BLaER1 treated with 17β-estradiol and CSF1 and Interleukin-3, amounts not matched to agents 10 nM and 100 nM (cell line): ENCODE measurements around the gene GLIPR1L2.

Experiments
- H3K27ac ChIP-seq, 11 experiments: shearing (Covaris generic); formaldehyde crosslinking; 2 replicates each; pipeline ENCODE4 v1.8.1; 2022
- H3K27me3 ChIP-seq, 11 experiments: shearing (Covaris generic); formaldehyde crosslinking; 2 replicates each; pipeline ENCODE4 v1.8.1; 2022
- H3K36me3 ChIP-seq, 11 experiments: shearing (Covaris generic); formaldehyde crosslinking; 2 replicates each; pipeline ENCODE4 v1.8.1; 2022
- H3K4me1 ChIP-seq, 10 experiments: shearing (Covaris generic); formaldehyde crosslinking; 2 replicates each; pipeline ENCODE4 v1.8.1; 2022
- H3K4me2 ChIP-seq, 11 experiments: shearing (Covaris generic); formaldehyde crosslinking; 2 replicates each; pipeline ENCODE4 v1.8.1; 2022
- H3K4me3 ChIP-seq, 10 experiments: shearing (Covaris generic); formaldehyde crosslinking; 2 replicates each; pipeline ENCODE4 v1.8.1; 2022
- H3K9ac ChIP-seq, 11 experiments: shearing (Covaris generic); formaldehyde crosslinking; 2 replicates each; pipeline ENCODE4 v1.8.1; 2022
- H3K9me3 ChIP-seq, 11 experiments: shearing (Covaris generic); formaldehyde crosslinking; replicated peaks in 1 of 11; 2 replicates each; pipeline ENCODE4 v1.8.1; 2022
- H4K20me1 ChIP-seq, 11 experiments: shearing (Covaris generic); formaldehyde crosslinking; 2 replicates each; pipeline ENCODE4 v1.8.1; 2022
- Cebpa-rat ChIP-seq, 11 experiments: shearing (Covaris generic); IDR thresholded peaks; 2 replicates each; pipeline ENCODE4 v1.8.1; 2022

GLIPR1L2 gene

GRCh38 chr12:75479963-75480461 is 89.1 kb downstream of the GLIPR1L2 start:
- Histone ChIP-seq H3K36me3 (peaks cover 0 to 34% (median 4%) of the 10 kb centered on the region in 11 experiments; a peak in 11 of 22 replicates), H3K4me1 (peaks cover 44 to 82% (median 69%) of the 10 kb centered on the region in 10 experiments), H3K27ac (peak overlapping the region; percentile 68 to 95 (median 89); a peak in 21 of 22 replicates), H3K9ac (peak overlapping the region in 10 of 11 experiments; percentile 19 to 93 (median 82); a peak in 17 of 22 replicates), H3K4me3 (peak overlapping the region in 8 of 10 experiments; percentile 53 to 85 (median 74); a peak in 14 of 20 replicates), H3K4me2 (peak overlapping the region; percentile 57 to 96 (median 86)), H3K27me3 (no peaks in the 10 kb centered on the region), H3K9me3 (peaks cover 0 to 6% (median 0%) of the 10 kb centered on the region in 11 experiments; a peak in 4 of 22 replicates), H4K20me1 (peaks cover 0 to 18% (median 0%) of the 10 kb centered on the region in 11 experiments; a peak in 6 of 22 replicates)
- TF ChIP-seq Cebpa-rat (IDR thresholded peaks at IDR 0.05), result no peak

GRCh38 chr12:75480469-75480949 is 89.6 kb downstream of the GLIPR1L2 start, which contains the start of gene GLIPR1:
Gene GLIPR1, plus strand, starts transcription at chr12:75480755. Its CDS starts 126 bp downstream, at chr12:75480881.
- Histone ChIP-seq H4K20me1 (peaks cover 0 to 22% (median 0%) of the 10 kb centered on the region in 11 experiments; a peak in 6 of 22 replicates), H3K4me1 (peaks cover 44 to 82% (median 70%) of the 10 kb centered on the region in 10 experiments), H3K4me2 (peak within 1 kb of the TSS; percentile 57 to 96 (median 86)), H3K9me3 (peaks cover 0 to 6% (median 0%) of the 10 kb centered on the region in 11 experiments; a peak in 4 of 22 replicates), H3K27me3 (no peaks in the 10 kb centered on the region), H3K9ac (peak within 1 kb of the TSS; percentile 28 to 93 (median 81); a peak in 20 of 22 replicates), H3K36me3 (peaks cover 0 to 37% (median 6%) of the 10 kb centered on the region in 11 experiments; a peak in 11 of 22 replicates), H3K27ac (peak within 1 kb of the TSS; percentile 68 to 95 (median 89)), H3K4me3 (peak within 1 kb of the TSS; percentile 1 to 85 (median 67); a peak in 18 of 20 replicates)
- TF ChIP-seq Cebpa-rat (IDR thresholded peaks at IDR 0.05), result peak in 4 of 11 experiments; percentile 25 to 79 (median 48); a peak in 5 of 22 replicates

- H3K9ac ChIP-seq, result peak overlapping the region; percentile 28 to 93 (median 81); a peak in 20 of 22 replicates
- peaks cover 0 to 28% (median 0%) of the 10 kb centered on the region in 11 experiments; a peak in 8 of 22 replicates for H4K20me1 ChIP-seq
- TF ChIP-seq Cebpa-rat (IDR thresholded peaks at IDR 0.05), result no peak
- H3K27me3 ChIP-seq, result no peaks in the 10 kb centered on the region
- peaks cover 0 to 6% (median 0%) of the 10 kb centered on the region in 11 experiments; a peak in 4 of 22 replicates for H3K9me3 ChIP-seq
- peak overlapping the region; percentile 57 to 96 (median 86) for H3K4me2 ChIP-seq
- H3K36me3 ChIP-seq, result peaks cover 0 to 44% (median 10%) of the 10 kb centered on the region in 11 experiments; a peak in 13 of 22 replicates
- peak overlapping the region; percentile 68 to 95 (median 89) for H3K27ac ChIP-seq
- peak overlapping the region; percentile 1 to 85 (median 67); a peak in 18 of 20 replicates for H3K4me3 ChIP-seq
- peaks cover 44 to 83% (median 71%) of the 10 kb centered on the region in 10 experiments for H3K4me1 ChIP-seq
These were observed 90.3 kb downstream of the GLIPR1L2 start for GRCh38 chr12:75481013-75481705.

GRCh38 chr12:75481774-75482173 is 90.9 kb downstream of the GLIPR1L2 start:
- Histone ChIP-seq H4K20me1 (peaks cover 0 to 34% (median 0%) of the 10 kb centered on the region in 11 experiments; a peak in 9 of 22 replicates), H3K27me3 (no peaks in the 10 kb centered on the region), H3K4me1 (peaks cover 44 to 84% (median 71%) of the 10 kb centered on the region in 10 experiments), H3K4me2 (peak overlapping the region; percentile 57 to 96 (median 86)), H3K9me3 (peaks cover 0 to 6% (median 0%) of the 10 kb centered on the region in 11 experiments; a peak in 4 of 22 replicates), H3K27ac (peak overlapping the region; percentile 68 to 95 (median 89); a peak in 21 of 22 replicates), H3K9ac (peak overlapping the region in 10 of 11 experiments; percentile 52 to 93 (median 82); a peak in 19 of 22 replicates), H3K4me3 (peak overlapping the region in 8 of 10 experiments; percentile 53 to 85 (median 74); a peak in 16 of 20 replicates), H3K36me3 (peaks cover 0 to 50% (median 12%) of the 10 kb centered on the region in 11 experiments; a peak in 13 of 22 replicates)
- TF ChIP-seq Cebpa-rat (IDR thresholded peaks at IDR 0.05), result peak in 2 of 11 experiments; percentile 23 to 26; a peak in 2 of 22 replicates
